ENCODE data around the gene ZFYVE28. TPM values are rescaled to one million over a fixed set of nuclear protein-coding genes. Genes with fewer than 3 reads are reported as not detected.

ZFYVE28 gene
- total RNA-seq, 1 donor: 8.9 TPM

GRCh38 chr4:2411786-2412510 lies 6.5 kb downstream of the ZFYVE28 start:
- no peaks in the 10 kb centered on the region for H3K9me3 ChIP-seq (ENCODE audit: low read depth, low read length)
- H3K4me3 ChIP-seq (ENCODE audit: low read length): no peak overlapping the region
- H3K27me3 ChIP-seq (ENCODE audit: insufficient read depth, low read length): peaks cover 20% of the 10 kb centered on the region
- peaks cover 50% of the 10 kb centered on the region for H3K4me1 ChIP-seq (ENCODE audit: insufficient read depth, low read length)

- Histone ChIP-seq H3K4me3 (ENCODE audit: low read length) (no peak overlapping the region), H3K27me3 (ENCODE audit: insufficient read depth, low read length) (peaks cover under 1% of the 10 kb centered on the region), H3K4me1 (ENCODE audit: insufficient read depth, low read length) (peaks cover 32% of the 10 kb centered on the region), H3K9me3 (ENCODE audit: low read depth, low read length) (no peaks in the 10 kb centered on the region)
Measured at GRCh38 chr4:2409381-2409783, 9.1 kb downstream of the ZFYVE28 start.

- Histone ChIP-seq H3K27me3 (ENCODE audit: insufficient read depth, low read length) (no peaks in the 10 kb centered on the region), H3K4me1 (ENCODE audit: insufficient read depth, low read length) (peaks cover 28% of the 10 kb centered on the region), H3K4me3 (ENCODE audit: low read length) (no peak overlapping the region), H3K9me3 (ENCODE audit: low read depth, low read length) (no peaks in the 10 kb centered on the region)
Measured at GRCh38 chr4:2408976-2409375, 9.5 kb downstream of the ZFYVE28 start.

- H3K27me3 ChIP-seq (ENCODE audit: insufficient read depth, low read length): no peaks in the 10 kb centered on the region
- no peaks in the 10 kb centered on the region for H3K9me3 ChIP-seq (ENCODE audit: low read depth, low read length)
- no peak overlapping the region for H3K4me3 ChIP-seq (ENCODE audit: low read length)
- peaks cover 23% of the 10 kb centered on the region for H3K4me1 ChIP-seq (ENCODE audit: insufficient read depth, low read length)
Measured at GRCh38 chr4:2408401-2408958, 10.0 kb downstream of the ZFYVE28 start.

- Histone ChIP-seq H3K27me3 (ENCODE audit: insufficient read depth, low read length) (no peaks in the 10 kb centered on the region), H3K4me1 (ENCODE audit: insufficient read depth, low read length) (peaks cover 18% of the 10 kb centered on the region), H3K9me3 (ENCODE audit: low read depth, low read length) (no peaks in the 10 kb centered on the region), H3K4me3 (ENCODE audit: low read length) (no peak overlapping the region)
Measured at GRCh38 chr4:2407991-2408342, 10.5 kb downstream of the ZFYVE28 start.

GRCh38 chr4:2406920-2407319 lies 11.5 kb downstream of the ZFYVE28 start:
- Histone ChIP-seq H3K9me3 (ENCODE audit: low read depth, low read length) (no peaks in the 10 kb centered on the region), H3K4me3 (ENCODE audit: low read length) (no peak overlapping the region), H3K4me1 (ENCODE audit: insufficient read depth, low read length) (peaks cover 9% of the 10 kb centered on the region), H3K27me3 (ENCODE audit: insufficient read depth, low read length) (peaks cover 2% of the 10 kb centered on the region)

- H3K9me3 ChIP-seq (ENCODE audit: low read depth, low read length): no peaks in the 10 kb centered on the region
- no peak overlapping the region for H3K4me3 ChIP-seq (ENCODE audit: low read length)
- peaks cover 3% of the 10 kb centered on the region for H3K27me3 ChIP-seq (ENCODE audit: insufficient read depth, low read length)
- peaks cover 9% of the 10 kb centered on the region for H3K4me1 ChIP-seq (ENCODE audit: insufficient read depth, low read length)
Measured at GRCh38 chr4:2406406-2406805, 12.0 kb downstream of the ZFYVE28 start.

- H3K4me3 ChIP-seq (ENCODE audit: low read length): no peak overlapping the region
Measured at GRCh38 chr4:2402941-2403340, 15.5 kb downstream of the ZFYVE28 start.

GRCh38 chr4:2402048-2402842 lies 16.2 kb downstream of the ZFYVE28 start:
- Histone ChIP-seq H3K4me1 (ENCODE audit: insufficient read depth, low read length) (peaks cover 12% of the 10 kb centered on the region), H3K4me3 (ENCODE audit: low read length) (no peak overlapping the region), H3K9me3 (ENCODE audit: low read depth, low read length) (no peaks in the 10 kb centered on the region), H3K27me3 (ENCODE audit: insufficient read depth, low read length) (peaks cover 3% of the 10 kb centered on the region)

More at GRCh38 chr4:2402941-2403340, 15.5 kb downstream of the ZFYVE28 start:
- Histone ChIP-seq H3K27me3 (ENCODE audit: insufficient read depth, low read length) (peaks cover 3% of the 10 kb centered on the region), H3K4me1 (ENCODE audit: insufficient read depth, low read length) (peaks cover 12% of the 10 kb centered on the region), H3K9me3 (ENCODE audit: low read depth, low read length) (no peaks in the 10 kb centered on the region)

GRCh38 chr4:2401610-2401983 lies 16.8 kb downstream of the ZFYVE28 start:
- Histone ChIP-seq H3K27me3 (ENCODE audit: insufficient read depth, low read length) (peaks cover 3% of the 10 kb centered on the region), H3K4me3 (ENCODE audit: low read length) (no peak overlapping the region), H3K9me3 (ENCODE audit: low read depth, low read length) (no peaks in the 10 kb centered on the region), H3K4me1 (ENCODE audit: insufficient read depth, low read length) (peaks cover 12% of the 10 kb centered on the region)

GRCh38 chr4:2400841-2401609 lies 17.4 kb downstream of the ZFYVE28 start:
- peaks cover 3% of the 10 kb centered on the region for H3K27me3 ChIP-seq (ENCODE audit: insufficient read depth, low read length)
- H3K4me1 ChIP-seq (ENCODE audit: insufficient read depth, low read length): peaks cover 12% of the 10 kb centered on the region
- H3K9me3 ChIP-seq (ENCODE audit: low read depth, low read length): no peaks in the 10 kb centered on the region
- no peak overlapping the region for H3K4me3 ChIP-seq (ENCODE audit: low read length)

GRCh38 chr4:2399631-2400190 lies 18.7 kb downstream of the ZFYVE28 start:
- no peaks in the 10 kb centered on the region for H3K9me3 ChIP-seq (ENCODE audit: low read depth, low read length)
- peaks cover 3% of the 10 kb centered on the region for H3K27me3 ChIP-seq (ENCODE audit: insufficient read depth, low read length)
- peaks cover 12% of the 10 kb centered on the region for H3K4me1 ChIP-seq (ENCODE audit: insufficient read depth, low read length)
- no peak overlapping the region for H3K4me3 ChIP-seq (ENCODE audit: low read length)

- no peak overlapping the region for H3K4me3 ChIP-seq (ENCODE audit: low read length)
- no peaks in the 10 kb centered on the region for H3K9me3 ChIP-seq (ENCODE audit: low read depth, low read length)
- peaks cover 12% of the 10 kb centered on the region for H3K4me1 ChIP-seq (ENCODE audit: insufficient read depth, low read length)
- peaks cover 3% of the 10 kb centered on the region for H3K27me3 ChIP-seq (ENCODE audit: insufficient read depth, low read length)
Measured at GRCh38 chr4:2399216-2399615, 19.2 kb downstream of the ZFYVE28 start.

GRCh38 chr4:2397596-2398379 lies 20.7 kb downstream of the ZFYVE28 start:
- peaks cover 3% of the 10 kb centered on the region for H3K27me3 ChIP-seq (ENCODE audit: insufficient read depth, low read length)
- H3K4me1 ChIP-seq (ENCODE audit: insufficient read depth, low read length): peaks cover 23% of the 10 kb centered on the region
- no peak overlapping the region for H3K4me3 ChIP-seq (ENCODE audit: low read length)
- no peaks in the 10 kb centered on the region for H3K9me3 ChIP-seq (ENCODE audit: low read depth, low read length)

Measured in mononuclear cell (primary cell).